Measurements from ENCODE around the gene ITGAE.

GRCh38 chr17:3772764-3773163, 28.2 kb downstream of the ITGAE start:
- TF ChIP-seq CTCF (IDR thresholded peaks at IDR 0.05): no peak
- no peak for TF ChIP-seq POLR2A (IDR thresholded peaks at IDR 0.05)
- TF ChIP-seq POLR2AphosphoS5 (IDR thresholded peaks at IDR 0.05): no peak

Data from sigmoid colon (tissue), 4 donors.